Fibroblast of skin of abdomen (primary cell): Measurements from ENCODE around the gene SEC24C.

ENCODE experiments used
- DNase-seq: peaks from one replicate; pipeline ENCODE4 v3.0.0-alpha.2; 2013

Gene SEC24C

GRCh38 chr10:73814276-73814895 is 70.2 kb downstream of the SEC24C start:
- no peak for DNase-seq

- no peak for DNase-seq
Observed at GRCh38 chr10:73814896-73815718, 70.9 kb downstream of the SEC24C start.

- no peak for DNase-seq
Observed at GRCh38 chr10:73815719-73816030, 71.5 kb downstream of the SEC24C start.

GRCh38 chr10:73816917-73817729 is 73.0 kb downstream of the SEC24C start:
- no peak for DNase-seq

GRCh38 chr10:73817826-73818225 is 73.7 kb downstream of the SEC24C start:
- DNase-seq, result no peak

- DNase-seq, result no peak
Observed at GRCh38 chr10:73818402-73818801, 74.2 kb downstream of the SEC24C start.

- no peak for DNase-seq
Observed at GRCh38 chr10:73819081-73819480, 74.9 kb downstream of the SEC24C start.

GRCh38 chr10:73819513-73820093 is 75.4 kb downstream of the SEC24C start:
- DNase-seq, result no peak
